A549 (cell line): Measurements from ENCODE around the gene THADA.

Source experiments
- CEBPB ChIP-seq, 2 experiments: fragments of >200 bp in 1 of 2; sonication (Bioruptor Twin) in 1 of 2; formaldehyde crosslinking in 1 of 2; IDR thresholded peaks; 2 replicates each; pipeline ENCODE4 v1.6.1; 2012 to 2016
- EP300 ChIP-seq, 2 experiments: fragments of >200 bp; sonication (Bioruptor Twin); formaldehyde crosslinking; IDR thresholded peaks; 2 replicates in 1 of 2; 3 replicates in 1 of 2; pipeline ENCODE4 v1.6.1; 2016 to 2017
- KDM5A ChIP-seq: fragments of 200-600 bp; sonication (generic); IDR thresholded peaks from 2 replicates; pipeline ENCODE4 v1.6.1; 2016; ENCODE audit warnings: antibody characterized with exemption, mild to moderate bottlenecking
- PHF8 ChIP-seq: fragments of 200-600 bp; sonication (generic); IDR thresholded peaks from 2 replicates; pipeline ENCODE4 v1.6.1; 2016; ENCODE audit warnings: low read depth, mild to moderate bottlenecking, antibody characterized with exemption, moderate library complexity, borderline replicate concordance
- TF ChIP-seq, protein P1 (sequence below): fragments of >200 bp; sonication (Bioruptor Twin); formaldehyde crosslinking; IDR thresholded peaks from 3 replicates; pipeline ENCODE4 v1.5.1; 2016
- TF ChIP-seq, protein P2 (sequence below): IDR thresholded peaks from 2 replicates; pipeline ENCODE4 v1.6.1; 2012
- TF ChIP-seq, protein P3 (sequence below): fragments of 150-350 bp; IDR thresholded peaks from 2 replicates; pipeline ENCODE4 v1.6.1; 2014; ENCODE audit warnings: low read depth, mild to moderate bottlenecking, low read length
- TF ChIP-seq, protein P4 (sequence below): fragments of 450-650 bp; IDR thresholded peaks from 2 replicates; pipeline ENCODE4 v1.6.1; 2014; ENCODE audit warnings: antibody characterized with exemption

DNA sequence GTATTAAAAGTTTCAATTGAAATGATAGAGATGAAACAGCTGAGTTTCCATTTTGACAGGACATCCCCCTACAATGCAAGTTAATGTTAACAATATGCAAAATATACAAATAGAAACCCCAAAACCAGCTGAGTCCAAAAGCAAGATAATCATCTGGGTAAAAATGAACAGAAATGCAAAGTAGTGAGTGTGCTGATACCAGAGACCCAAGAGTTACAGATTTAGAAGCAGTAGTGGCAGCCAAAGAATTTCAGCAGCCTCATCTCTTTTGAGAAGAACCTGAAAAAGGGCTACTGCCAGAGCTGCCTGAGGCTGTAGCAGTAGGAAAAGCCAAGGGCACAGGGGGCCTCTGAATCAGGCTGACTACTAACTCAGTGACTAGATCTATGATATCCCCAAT is 82.6 kb downstream of the THADA start:
- TF ChIP-seq, protein P1, sequence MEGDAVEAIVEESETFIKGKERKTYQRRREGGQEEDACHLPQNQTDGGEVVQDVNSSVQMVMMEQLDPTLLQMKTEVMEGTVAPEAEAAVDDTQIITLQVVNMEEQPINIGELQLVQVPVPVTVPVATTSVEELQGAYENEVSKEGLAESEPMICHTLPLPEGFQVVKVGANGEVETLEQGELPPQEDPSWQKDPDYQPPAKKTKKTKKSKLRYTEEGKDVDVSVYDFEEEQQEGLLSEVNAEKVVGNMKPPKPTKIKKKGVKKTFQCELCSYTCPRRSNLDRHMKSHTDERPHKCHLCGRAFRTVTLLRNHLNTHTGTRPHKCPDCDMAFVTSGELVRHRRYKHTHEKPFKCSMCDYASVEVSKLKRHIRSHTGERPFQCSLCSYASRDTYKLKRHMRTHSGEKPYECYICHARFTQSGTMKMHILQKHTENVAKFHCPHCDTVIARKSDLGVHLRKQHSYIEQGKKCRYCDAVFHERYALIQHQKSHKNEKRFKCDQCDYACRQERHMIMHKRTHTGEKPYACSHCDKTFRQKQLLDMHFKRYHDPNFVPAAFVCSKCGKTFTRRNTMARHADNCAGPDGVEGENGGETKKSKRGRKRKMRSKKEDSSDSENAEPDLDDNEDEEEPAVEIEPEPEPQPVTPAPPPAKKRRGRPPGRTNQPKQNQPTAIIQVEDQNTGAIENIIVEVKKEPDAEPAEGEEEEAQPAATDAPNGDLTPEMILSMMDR: no peak
- TF ChIP-seq, protein P2, sequence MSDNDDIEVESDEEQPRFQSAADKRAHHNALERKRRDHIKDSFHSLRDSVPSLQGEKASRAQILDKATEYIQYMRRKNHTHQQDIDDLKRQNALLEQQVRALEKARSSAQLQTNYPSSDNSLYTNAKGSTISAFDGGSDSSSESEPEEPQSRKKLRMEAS: no peak
- TF ChIP-seq, protein P3, sequence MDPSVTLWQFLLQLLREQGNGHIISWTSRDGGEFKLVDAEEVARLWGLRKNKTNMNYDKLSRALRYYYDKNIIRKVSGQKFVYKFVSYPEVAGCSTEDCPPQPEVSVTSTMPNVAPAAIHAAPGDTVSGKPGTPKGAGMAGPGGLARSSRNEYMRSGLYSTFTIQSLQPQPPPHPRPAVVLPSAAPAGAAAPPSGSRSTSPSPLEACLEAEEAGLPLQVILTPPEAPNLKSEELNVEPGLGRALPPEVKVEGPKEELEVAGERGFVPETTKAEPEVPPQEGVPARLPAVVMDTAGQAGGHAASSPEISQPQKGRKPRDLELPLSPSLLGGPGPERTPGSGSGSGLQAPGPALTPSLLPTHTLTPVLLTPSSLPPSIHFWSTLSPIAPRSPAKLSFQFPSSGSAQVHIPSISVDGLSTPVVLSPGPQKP: no peak
- TF ChIP-seq CEBPB (IDR thresholded peaks at IDR 0.05) (no peak), EP300 (IDR thresholded peaks at IDR 0.05) (no peak), PHF8 (no peak), KDM5A (no peak)
- TF ChIP-seq, protein P4, sequence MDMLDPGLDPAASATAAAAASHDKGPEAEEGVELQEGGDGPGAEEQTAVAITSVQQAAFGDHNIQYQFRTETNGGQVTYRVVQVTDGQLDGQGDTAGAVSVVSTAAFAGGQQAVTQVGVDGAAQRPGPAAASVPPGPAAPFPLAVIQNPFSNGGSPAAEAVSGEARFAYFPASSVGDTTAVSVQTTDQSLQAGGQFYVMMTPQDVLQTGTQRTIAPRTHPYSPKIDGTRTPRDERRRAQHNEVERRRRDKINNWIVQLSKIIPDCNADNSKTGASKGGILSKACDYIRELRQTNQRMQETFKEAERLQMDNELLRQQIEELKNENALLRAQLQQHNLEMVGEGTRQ: no peak
